Measurements from ENCODE around the gene PSMD10. TPM values are rescaled to one million over a fixed set of nuclear protein-coding genes. Genes with fewer than 3 reads are reported as not detected.

PSMD10 gene
- total RNA-seq, 6 donors from 2014 or later, result 9.4 to 42.3 (median 35.4) TPM

DNA sequence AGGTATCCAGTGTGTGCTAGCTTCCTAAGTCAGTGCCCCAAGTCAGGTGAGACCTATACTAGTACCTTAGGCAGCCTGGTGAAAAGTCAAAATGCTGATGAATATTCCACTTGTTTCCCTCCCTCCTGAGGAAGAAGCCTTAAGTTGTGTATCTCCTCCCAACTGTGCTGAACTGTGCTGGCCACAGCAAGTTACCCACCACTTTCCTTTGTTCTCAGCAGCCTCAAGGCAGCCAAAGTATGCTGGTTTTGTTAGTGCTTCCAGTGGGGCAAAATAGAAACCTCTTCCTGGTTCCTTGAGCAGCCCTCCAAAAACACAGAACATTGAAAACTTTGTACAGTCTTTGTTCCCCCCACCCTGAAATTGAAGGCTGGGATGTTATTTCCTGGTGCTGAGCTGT, 14.1 kb upstream of the PSMD10 start:
- TF ChIP-seq, protein P1, sequence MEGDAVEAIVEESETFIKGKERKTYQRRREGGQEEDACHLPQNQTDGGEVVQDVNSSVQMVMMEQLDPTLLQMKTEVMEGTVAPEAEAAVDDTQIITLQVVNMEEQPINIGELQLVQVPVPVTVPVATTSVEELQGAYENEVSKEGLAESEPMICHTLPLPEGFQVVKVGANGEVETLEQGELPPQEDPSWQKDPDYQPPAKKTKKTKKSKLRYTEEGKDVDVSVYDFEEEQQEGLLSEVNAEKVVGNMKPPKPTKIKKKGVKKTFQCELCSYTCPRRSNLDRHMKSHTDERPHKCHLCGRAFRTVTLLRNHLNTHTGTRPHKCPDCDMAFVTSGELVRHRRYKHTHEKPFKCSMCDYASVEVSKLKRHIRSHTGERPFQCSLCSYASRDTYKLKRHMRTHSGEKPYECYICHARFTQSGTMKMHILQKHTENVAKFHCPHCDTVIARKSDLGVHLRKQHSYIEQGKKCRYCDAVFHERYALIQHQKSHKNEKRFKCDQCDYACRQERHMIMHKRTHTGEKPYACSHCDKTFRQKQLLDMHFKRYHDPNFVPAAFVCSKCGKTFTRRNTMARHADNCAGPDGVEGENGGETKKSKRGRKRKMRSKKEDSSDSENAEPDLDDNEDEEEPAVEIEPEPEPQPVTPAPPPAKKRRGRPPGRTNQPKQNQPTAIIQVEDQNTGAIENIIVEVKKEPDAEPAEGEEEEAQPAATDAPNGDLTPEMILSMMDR (IDR thresholded peaks at IDR 0.05), result no peak
- TF ChIP-seq POLR2A (IDR thresholded peaks at IDR 0.05), result no peak
- no peak for TF ChIP-seq POLR2AphosphoS5 (IDR thresholded peaks at IDR 0.05)
- no peak for TF ChIP-seq EP300 (IDR thresholded peaks at IDR 0.05)
- no peaks in the 10 kb centered on the region for H3K9me3 ChIP-seq
- no peak overlapping the region for H3K4me3 ChIP-seq
- no peak for DNase-seq
- no peaks in the 10 kb centered on the region for H3K4me1 ChIP-seq
- H3K27ac ChIP-seq, result no peak overlapping the region
- no peaks in the 10 kb centered on the region for H3K36me3 ChIP-seq
- no peaks in the 10 kb centered on the region for H3K27me3 ChIP-seq
- ATAC-seq (ENCODE audit: low FRiP score in 2 of 2), result no peak

DNA sequence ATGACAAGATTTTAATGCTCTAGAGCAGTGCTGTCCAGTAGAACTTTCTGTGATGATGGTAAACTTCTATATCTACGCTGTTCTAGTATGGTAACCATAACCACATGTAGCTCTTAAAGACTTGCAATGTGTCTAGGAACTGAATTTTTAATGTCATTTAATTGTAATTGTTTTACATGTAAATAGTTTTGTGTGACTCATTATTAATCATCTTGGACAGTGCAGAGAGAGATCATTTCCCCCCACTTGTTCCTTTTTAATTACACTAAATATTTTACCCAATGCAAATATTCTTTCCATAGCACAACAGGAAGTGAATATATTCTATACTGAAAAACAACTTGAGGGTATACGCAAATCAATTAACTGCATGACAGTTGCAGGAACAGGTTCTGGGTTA, 6.0 kb upstream of the PSMD10 start:
- Histone ChIP-seq H3K27me3 (no peaks in the 10 kb centered on the region), H3K27ac (no peak overlapping the region), H3K4me3 (no peak overlapping the region), H3K36me3 (no peaks in the 10 kb centered on the region), H3K4me1 (no peaks in the 10 kb centered on the region), H3K9me3 (no peaks in the 10 kb centered on the region)
- ATAC-seq (ENCODE audit: low FRiP score in 2 of 2), result no peak
- no peak for DNase-seq
- 91 to 98% methylated on average over 2 of the region's 2 CpGs for WGBS, 2 donors
- TF ChIP-seq POLR2AphosphoS5 (IDR thresholded peaks at IDR 0.05) (no peak), POLR2A (IDR thresholded peaks at IDR 0.05) (no peak), EP300 (IDR thresholded peaks at IDR 0.05) (no peak)
- TF ChIP-seq, protein P1 (IDR thresholded peaks at IDR 0.05), result no peak

DNA sequence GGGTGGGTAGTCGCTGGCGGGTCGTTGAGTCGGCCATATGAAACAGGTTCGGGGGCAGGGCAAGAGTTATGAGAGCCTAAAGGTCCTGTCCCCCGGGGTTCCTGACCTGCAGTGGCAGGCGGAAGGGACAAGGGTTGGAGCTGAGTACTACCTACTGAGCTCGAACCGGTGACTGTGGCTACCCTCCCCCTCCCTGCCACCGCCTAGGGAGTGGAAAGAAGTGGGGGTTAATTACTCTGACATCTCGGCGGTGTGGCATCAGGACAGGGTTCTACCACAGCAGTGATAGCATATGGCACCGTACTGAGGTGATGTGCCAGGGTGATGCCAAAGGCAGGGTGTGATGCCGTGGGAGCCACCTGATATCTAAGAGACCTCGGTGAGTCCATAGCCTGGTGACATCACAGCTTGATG, 543 bp upstream of the PSMD10 start:
- peak overlapping the region; percentile 20 to 72 (median 54) for H3K4me3 ChIP-seq
- no peak for TF ChIP-seq POLR2AphosphoS5 (IDR thresholded peaks at IDR 0.05)
- H3K27me3 ChIP-seq, result no peaks in the 10 kb centered on the region
- WGBS, 2 donors, result 37% methylated on average over 15 of the region's 15 CpGs; no CpG with 5 or more reads in 1 of the 2 donors
- DNase-seq, result no peak
- ATAC-seq (ENCODE audit: low FRiP score in 2 of 2), result peak; percentile 39 to 75
- peak overlapping the region; percentile 81 to 87 (median 84) for H3K27ac ChIP-seq
- no peaks in the 10 kb centered on the region for H3K9me3 ChIP-seq
- peaks cover 0 to 10% (median 0%) of the 10 kb centered on the region in 4 donors for H3K36me3 ChIP-seq
- H3K4me1 ChIP-seq, result peaks cover 0 to 9% (median 0%) of the 10 kb centered on the region in 4 donors

DNA sequence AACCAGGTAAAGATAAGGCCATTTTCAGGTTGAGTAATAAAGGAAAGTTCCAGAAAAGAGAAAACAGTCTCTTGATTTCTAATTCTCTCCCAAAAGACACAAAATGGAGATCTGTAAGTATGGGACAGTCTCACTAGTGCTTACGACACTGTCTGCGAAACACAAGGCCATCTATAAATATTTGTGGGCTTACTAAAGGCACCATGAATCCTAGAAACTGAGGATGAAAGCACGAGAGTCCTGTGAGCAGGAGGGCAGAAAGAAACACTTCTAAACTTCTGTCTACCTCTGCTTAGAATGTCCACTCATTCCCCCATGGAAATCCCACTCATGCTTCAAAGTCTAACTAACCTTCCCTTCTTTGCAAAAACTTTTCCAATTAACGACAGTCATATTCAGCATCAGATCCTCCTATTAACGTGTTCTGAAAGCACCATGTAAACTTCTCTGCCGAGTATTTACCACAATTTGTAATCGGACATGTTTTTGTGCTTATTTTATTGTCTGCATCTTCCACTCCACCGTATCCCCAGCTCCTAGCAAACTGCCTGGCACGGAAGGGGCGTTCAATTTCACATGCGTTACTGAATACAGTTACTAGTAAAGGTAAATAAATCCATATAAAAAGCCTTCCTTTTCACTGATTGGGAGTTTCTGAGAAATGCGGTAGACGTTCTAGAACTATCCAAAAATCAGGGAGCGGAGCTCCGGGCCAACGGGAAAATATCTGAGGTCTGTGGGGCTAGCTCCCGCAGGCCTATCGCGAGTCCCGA, 665 bp downstream of the PSMD10 start:
- WGBS, 2 donors, result 2 to 31% methylated on average over 12 to 20 of the region's 20 CpGs
- Histone ChIP-seq H3K9me3 (no peaks in the 10 kb centered on the region), H3K4me1 (peaks cover 0 to 9% (median 0%) of the 10 kb centered on the region in 4 donors), H3K27me3 (no peaks in the 10 kb centered on the region), H3K4me3 (peak overlapping the region; percentile 47 to 72 (median 56)), H3K36me3 (peaks cover 0 to 16% (median 0%) of the 10 kb centered on the region in 4 donors), H3K27ac (peak overlapping the region; percentile 81 to 87 (median 84))
- TF ChIP-seq POLR2AphosphoS5 (IDR thresholded peaks at IDR 0.05), result no peak
- TF ChIP-seq POLR2A (IDR thresholded peaks at IDR 0.05), result no peak
- no peak for TF ChIP-seq EP300 (IDR thresholded peaks at IDR 0.05)
- TF ChIP-seq, protein P1 (IDR thresholded peaks at IDR 0.05), result no peak
- DNase-seq (no peak), ATAC-seq (ENCODE audit: low FRiP score in 2 of 2) (no peak)

DNA sequence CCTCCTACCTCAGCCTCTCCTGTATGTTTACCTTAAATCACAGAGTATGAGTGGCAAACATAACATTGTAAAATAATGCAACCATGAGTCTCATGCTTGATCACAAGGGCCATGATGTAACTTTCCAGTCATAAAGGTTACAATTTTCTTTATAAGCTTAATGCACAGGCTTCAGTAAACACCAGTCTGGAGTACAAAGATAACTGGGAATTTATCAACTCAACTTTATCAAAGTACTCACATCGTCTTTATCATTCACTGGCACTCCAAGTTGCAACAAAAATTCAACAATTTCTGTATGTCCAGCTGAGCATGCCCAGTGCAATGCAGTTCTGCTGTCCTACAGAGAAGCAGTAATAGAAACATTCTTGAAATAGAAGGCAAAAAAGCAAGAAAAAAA, 2.8 kb downstream of the PSMD10 start:
- DNase-seq (no peak), ATAC-seq (ENCODE audit: low FRiP score in 2 of 2) (no peak)
- Histone ChIP-seq H3K27ac (no peak overlapping the region), H3K27me3 (no peaks in the 10 kb centered on the region), H3K4me3 (no peak overlapping the region), H3K4me1 (peaks cover 0 to 9% (median 0%) of the 10 kb centered on the region in 4 donors), H3K9me3 (no peaks in the 10 kb centered on the region), H3K36me3 (peaks cover 0 to 29% (median 4%) of the 10 kb centered on the region in 4 donors)
- WGBS, 2 donors, result 45 to 73% methylated on average over 1 of the region's 1 CpG
- TF ChIP-seq POLR2AphosphoS5 (IDR thresholded peaks at IDR 0.05) (no peak), POLR2A (IDR thresholded peaks at IDR 0.05) (no peak), EP300 (IDR thresholded peaks at IDR 0.05) (no peak)
- TF ChIP-seq, protein P1 (IDR thresholded peaks at IDR 0.05), result no peak

Measured in upper lobe of left lung (tissue), 6 donors.